Neural progenitor cell (in vitro differentiated cells): ENCODE results near the gene PMEPA1.

Experiments used
- CTCF ChIP-seq: fragments of 200-600 bp; sonication (generic); IDR thresholded peaks from 2 replicates; pipeline ENCODE4 v1.5.1; 2017; ENCODE audit warnings: antibody characterized with exemption, mild to moderate bottlenecking
- EZH2 ChIP-seq: fragments of 200-600 bp; sonication (generic); IDR thresholded peaks from 2 replicates; pipeline ENCODE4 v1.6.1; 2017; ENCODE audit warnings: antibody characterized with exemption, mild to moderate bottlenecking, moderate library complexity

GRCh38 chr20:57651881-57652605, 57.8 kb downstream of the PMEPA1 start:
- TF ChIP-seq EZH2 (no peak), CTCF (no peak)
